Activated T-helper 17 cell treated with anti-CD3 and anti-CD28 coated beads, Interleukin-2, amount 50 U/mL, for 72 hours (primary cell): ENCODE measurements around the gene TPM1. TPM values are rescaled to one million over a fixed set of nuclear protein-coding genes. Genes with fewer than 3 reads are reported as not detected.
"Not testable (repeated sequence)": the region's sequence is repeated elsewhere in the genome, so short reads cannot be mapped to it uniquely, and the experiment has no call there.

ENCODE experiments used
- ATAC-seq: fragments of 150-1000 bp; cut with Tn5 transposase; replicated peaks from 2 replicates; pipeline ENCODE4 v1.10.0; 2021; ENCODE audit warnings: mild to moderate bottlenecking, moderate library complexity
- H3K27ac Mint-ChIP-seq: one replicate; pipeline ENCODE4 v1.8.0; 2022; ENCODE audit warnings: mixed read lengths
- H3K27me3 Mint-ChIP-seq: one replicate; pipeline ENCODE4 v1.8.0; 2022; ENCODE audit warnings: mixed read lengths
- H3K36me3 Mint-ChIP-seq: one replicate; pipeline ENCODE4 v1.8.0; 2022; ENCODE audit warnings: low read depth, mild to moderate bottlenecking, mixed read lengths
- H3K4me1 Mint-ChIP-seq: one replicate; pipeline ENCODE4 v1.8.0; 2022; ENCODE audit warnings: mixed read lengths
- H3K4me3 Mint-ChIP-seq: one replicate; pipeline ENCODE4 v1.8.0; 2022; ENCODE audit warnings: mild to moderate bottlenecking, mixed read lengths
- H3K9me3 Mint-ChIP-seq: one replicate; pipeline ENCODE4 v1.8.0; 2022; ENCODE audit warnings: mixed read lengths
- total RNA-seq, 2 donors: library from RNA; stranded (reverse); gene quantifications; one replicate each; pipeline ENCODE4 v1.2.3, GENCODE V29; 2022

The TPM1 gene
- total RNA-seq, 2 donors from 2014 or later = 3.0 to 9.7 TPM

- no peak overlapping the region for H3K4me3 Mint-ChIP-seq
- no peak for ATAC-seq
- no peaks in the 10 kb centered on the region for H3K36me3 Mint-ChIP-seq
- H3K27me3 Mint-ChIP-seq = no peaks in the 10 kb centered on the region
- no peaks in the 10 kb centered on the region for H3K9me3 Mint-ChIP-seq
- no peaks in the 10 kb centered on the region for H3K4me1 Mint-ChIP-seq
- H3K27ac Mint-ChIP-seq = no peak overlapping the region
Measured at GRCh38 chr15:63091679-63092446, 49.3 kb downstream of the TPM1 start.

- Mint-ChIP-seq H3K27me3 (no peaks in the 10 kb centered on the region), H3K4me3 (no peak overlapping the region), H3K4me1 (peaks cover 4% of the 10 kb centered on the region), H3K36me3 (no peaks in the 10 kb centered on the region), H3K27ac (no peak overlapping the region), H3K9me3 (no peaks in the 10 kb centered on the region)
- ATAC-seq = peak; percentile 93
Measured at GRCh38 chr15:63093486-63094205, 51.1 kb downstream of the TPM1 start.

- ATAC-seq = no peak
- H3K27me3 Mint-ChIP-seq = no peaks in the 10 kb centered on the region
- H3K4me1 Mint-ChIP-seq = peaks cover 4% of the 10 kb centered on the region
- H3K36me3 Mint-ChIP-seq = no peaks in the 10 kb centered on the region
- no peaks in the 10 kb centered on the region for H3K9me3 Mint-ChIP-seq
- no peak overlapping the region for H3K4me3 Mint-ChIP-seq
- H3K27ac Mint-ChIP-seq = no peak overlapping the region
Measured at GRCh38 chr15:63094495-63094931, 52.0 kb downstream of the TPM1 start.

- no peaks in the 10 kb centered on the region for H3K27me3 Mint-ChIP-seq
- H3K4me3 Mint-ChIP-seq = no peak overlapping the region
- H3K27ac Mint-ChIP-seq = no peak overlapping the region
- H3K36me3 Mint-ChIP-seq = no peaks in the 10 kb centered on the region
- H3K9me3 Mint-ChIP-seq = no peaks in the 10 kb centered on the region
- H3K4me1 Mint-ChIP-seq = peaks cover 4% of the 10 kb centered on the region
- ATAC-seq = no peak
Measured at GRCh38 chr15:63096178-63096577, 53.6 kb downstream of the TPM1 start.

- not testable (repeated sequence) for H3K27ac Mint-ChIP-seq, ATAC-seq, H3K27me3 Mint-ChIP-seq, H3K36me3 Mint-ChIP-seq, H3K4me1 Mint-ChIP-seq, H3K9me3 Mint-ChIP-seq, H3K4me3 Mint-ChIP-seq
Measured at GRCh38 chr15:63098901-63099300, 56.4 kb downstream of the TPM1 start.

- ATAC-seq, H3K36me3 Mint-ChIP-seq, H3K27me3 Mint-ChIP-seq, H3K4me3 Mint-ChIP-seq, H3K27ac Mint-ChIP-seq, H3K4me1 Mint-ChIP-seq, H3K9me3 Mint-ChIP-seq: not testable (repeated sequence)
Measured at GRCh38 chr15:63099581-63099980, 57.0 kb downstream of the TPM1 start.

- no peaks in the 10 kb centered on the region for H3K4me1 Mint-ChIP-seq
- peak overlapping the region; percentile 59 for H3K27ac Mint-ChIP-seq
- peaks cover 15% of the 10 kb centered on the region for H3K27me3 Mint-ChIP-seq
- no peaks in the 10 kb centered on the region for H3K9me3 Mint-ChIP-seq
- no peak overlapping the region for H3K4me3 Mint-ChIP-seq
- no peaks in the 10 kb centered on the region for H3K36me3 Mint-ChIP-seq
- no peak for ATAC-seq
Measured at GRCh38 chr15:63103416-63103815, 60.9 kb downstream of the TPM1 start.

- no peaks in the 10 kb centered on the region for H3K9me3 Mint-ChIP-seq
- no peak overlapping the region for H3K27ac Mint-ChIP-seq
- H3K4me3 Mint-ChIP-seq = no peak overlapping the region
- peaks cover 15% of the 10 kb centered on the region for H3K27me3 Mint-ChIP-seq
- H3K4me1 Mint-ChIP-seq = no peaks in the 10 kb centered on the region
- no peak for ATAC-seq
- H3K36me3 Mint-ChIP-seq = no peaks in the 10 kb centered on the region
Measured at GRCh38 chr15:63104727-63105126, 62.2 kb downstream of the TPM1 start.

- not testable (repeated sequence) for H3K9me3 Mint-ChIP-seq, H3K4me3 Mint-ChIP-seq, H3K4me1 Mint-ChIP-seq, ATAC-seq, H3K27ac Mint-ChIP-seq, H3K36me3 Mint-ChIP-seq
- H3K27me3 Mint-ChIP-seq = peaks cover 15% of the 10 kb centered on the region
Measured at GRCh38 chr15:63105354-63105753, 62.8 kb downstream of the TPM1 start.

- no peak overlapping the region for H3K27ac Mint-ChIP-seq
- no peak for ATAC-seq
- H3K9me3 Mint-ChIP-seq = no peaks in the 10 kb centered on the region
- no peaks in the 10 kb centered on the region for H3K36me3 Mint-ChIP-seq
- H3K4me1 Mint-ChIP-seq = no peaks in the 10 kb centered on the region
- no peak overlapping the region for H3K4me3 Mint-ChIP-seq
- H3K27me3 Mint-ChIP-seq = peaks cover 15% of the 10 kb centered on the region
Measured at GRCh38 chr15:63107895-63108546, 65.5 kb downstream of the TPM1 start.

- no peaks in the 10 kb centered on the region for H3K4me1 Mint-ChIP-seq
- H3K36me3 Mint-ChIP-seq = no peaks in the 10 kb centered on the region
- no peak overlapping the region for H3K27ac Mint-ChIP-seq
- H3K4me3 Mint-ChIP-seq = no peak overlapping the region
- no peaks in the 10 kb centered on the region for H3K9me3 Mint-ChIP-seq
- peaks cover 9% of the 10 kb centered on the region for H3K27me3 Mint-ChIP-seq
- no peak for ATAC-seq
Measured at GRCh38 chr15:63109498-63109897, 67.0 kb downstream of the TPM1 start.

GRCh38 chr15:63109920-63110319 is 67.4 kb downstream of the TPM1 start:
- no peak for ATAC-seq
- Mint-ChIP-seq H3K36me3 (no peaks in the 10 kb centered on the region), H3K9me3 (no peaks in the 10 kb centered on the region), H3K4me3 (no peak overlapping the region), H3K27me3 (peaks cover 7% of the 10 kb centered on the region), H3K27ac (no peak overlapping the region), H3K4me1 (no peaks in the 10 kb centered on the region)

- Mint-ChIP-seq H3K4me1 (no peaks in the 10 kb centered on the region), H3K27me3 (peaks cover 3% of the 10 kb centered on the region), H3K36me3 (no peaks in the 10 kb centered on the region), H3K4me3 (no peak overlapping the region), H3K9me3 (no peaks in the 10 kb centered on the region), H3K27ac (no peak overlapping the region)
- no peak for ATAC-seq
Measured at GRCh38 chr15:63110428-63111026, 68.0 kb downstream of the TPM1 start.

GRCh38 chr15:63111481-63111880 is 68.9 kb downstream of the TPM1 start:
- Mint-ChIP-seq H3K4me1 (no peaks in the 10 kb centered on the region), H3K9me3 (no peaks in the 10 kb centered on the region), H3K36me3 (no peaks in the 10 kb centered on the region), H3K27me3 (no peaks in the 10 kb centered on the region), H3K4me3 (no peak overlapping the region), H3K27ac (no peak overlapping the region)
- no peak for ATAC-seq
